H1 (cell line): ENCODE measurements around the gene ADPRM. TPM values are rescaled to one million over a fixed set of nuclear protein-coding genes. Genes with fewer than 3 reads are reported as not detected.

Source experiments
- CTCF ChIA-PET: fragments of 300-600 bp; sonication (Branson Sonifier 250); formaldehyde crosslinking; loops from one replicate; lab custom pipeline; 2021; ENCODE audit not compliant: partially characterized antibody; lab: Charles Lee
- POLR2A ChIA-PET: fragments of 300-600 bp; sonication (Branson Sonifier 250); formaldehyde crosslinking; loops from one replicate; lab custom pipeline; 2021; ENCODE audit warnings: inconsistent platforms; ENCODE audit not compliant: partially characterized antibody; lab: Charles Lee
- DNase-seq, 2 experiments: peaks; one replicate each; pipeline versions ENCODE4 v3.0.0 to v3.0.0-alpha.2; 2010 to 2022; ENCODE audit warnings: low spot score in 2 of 2, low read depth in 1 of 2, mixed read lengths in 1 of 2
- FAIRE-seq: peaks from 2 replicates; lab custom pipeline; 2011; peaks lifted over from hg19 to GRCh38; lab: Jason Lieb, UNC
- H2AFZ ChIP-seq: 2 replicates; pipeline ENCODE4 v1.8.1; 2012; ENCODE audit warnings: low read length, inconsistent platforms
- H2AK5ac ChIP-seq: 2 replicates; pipeline ENCODE4 v1.6.1; 2013; ENCODE audit warnings: low read depth, low read length
- H2BK120ac ChIP-seq: replicated peaks from 2 replicates; pipeline ENCODE3; 2013; ENCODE audit warnings: low read depth, low read length, inconsistent platforms
- H2BK12ac ChIP-seq: 2 replicates; pipeline ENCODE4 v1.6.1; 2013; ENCODE audit warnings: low read depth, low read length
- H2BK15ac ChIP-seq: 2 replicates; pipeline ENCODE4 v1.6.1; 2013; ENCODE audit warnings: low read length
- H2BK20ac ChIP-seq: 2 replicates; pipeline ENCODE4 v1.6.1; 2013; ENCODE audit warnings: low read length
- H2BK5ac ChIP-seq: 2 replicates; pipeline ENCODE4 v1.6.1; 2013; ENCODE audit warnings: low read depth, low read length
- H3K14ac ChIP-seq: 2 replicates; pipeline ENCODE4 v1.6.1; 2013; ENCODE audit warnings: inconsistent platforms; ENCODE audit not compliant: insufficient read length
- H3K18ac ChIP-seq: 2 replicates; pipeline ENCODE4 v1.6.1; 2013; ENCODE audit warnings: low read length; ENCODE audit errors: extremely low read depth
- H3K23ac ChIP-seq: 2 replicates; pipeline ENCODE4 v1.6.1; 2013; ENCODE audit warnings: inconsistent platforms; ENCODE audit not compliant: insufficient read length
- H3K23me2 ChIP-seq: 2 replicates; pipeline ENCODE4 v1.6.1; 2013; ENCODE audit warnings: low read depth, low read length
- H3K27ac ChIP-seq: 2 replicates; pipeline ENCODE4 v1.6.1; 2011; ENCODE audit warnings: low read depth, low read length, inconsistent platforms
- H3K27me3 ChIP-seq, 4 experiments: replicated peaks in 1 of 4; 1 replicate in 1 of 4; 2 replicates in 3 of 4; pipeline versions ENCODE4 v1.6.1 to v1.8.1; 2011 to 2013; ENCODE audit warnings: low read length in 3 of 4, mild to moderate bottlenecking in 3 of 4, inconsistent platforms in 2 of 4, mixed read lengths in 2 of 4, moderate library complexity in 1 of 4; ENCODE audit not compliant: control insufficient read depth in 3 of 4, insufficient read depth in 3 of 4; ENCODE audit errors: extremely low read depth in 1 of 4
- H3K36me3 ChIP-seq, 4 experiments: 2 replicates each; pipeline versions ENCODE4 v1.6.1 to v1.8.1; 2011 to 2013; ENCODE audit warnings: mild to moderate bottlenecking in 4 of 4, low read length in 3 of 4, moderate library complexity in 2 of 4, control low read depth in 1 of 4, inconsistent platforms in 1 of 4; ENCODE audit not compliant: insufficient read depth in 4 of 4, control insufficient read depth in 2 of 4
- H3K4ac ChIP-seq: replicated peaks from 2 replicates; pipeline ENCODE3; 2013; ENCODE audit warnings: low read length, low read depth, mixed read lengths, inconsistent platforms; ENCODE audit not compliant: insufficient read length
- H3K4me1 ChIP-seq, 4 experiments: replicated peaks in 1 of 4; 1 replicate in 1 of 4; 2 replicates in 3 of 4; pipeline versions ENCODE4 v1.6.1 to v1.8.1; 2011 to 2013; ENCODE audit warnings: low read length in 3 of 4, inconsistent platforms in 2 of 4, mixed read lengths in 1 of 4; ENCODE audit not compliant: insufficient read depth in 4 of 4, control insufficient read depth in 3 of 4
- H3K4me2 ChIP-seq, 2 experiments: 2 replicates each; pipeline versions ENCODE4 v1.6.1 to v1.8.1; 2011 to 2013; ENCODE audit warnings: low read depth in 2 of 2, low read length in 2 of 2, control low read depth in 1 of 2, inconsistent platforms in 1 of 2, mild to moderate bottlenecking in 1 of 2; ENCODE audit not compliant: insufficient read depth in 1 of 2
- H3K4me3 ChIP-seq, 4 experiments: fragments of 200-600, 300-600 bp in 1 of 4; sonication (generic), shearing (Covaris generic), sonication (Bioruptor Twin) in 1 of 4; 2 replicates each; pipeline versions ENCODE4 v1.5.1 to v1.8.1; 2011 to 2016; ENCODE audit warnings: low read length in 4 of 4, low read depth in 3 of 4, control low read depth in 2 of 4, inconsistent platforms in 2 of 4, mild to moderate bottlenecking in 2 of 4, mixed read lengths in 1 of 4, moderate library complexity in 1 of 4; ENCODE audit not compliant: insufficient read depth in 2 of 4; ENCODE audit errors: extremely low read depth in 1 of 4
- H3K56ac ChIP-seq: replicated peaks from 2 replicates; pipeline ENCODE3; 2013; ENCODE audit warnings: low read depth, mild to moderate bottlenecking, mixed read lengths, low read length, inconsistent platforms; ENCODE audit not compliant: insufficient read length
- H3K79me1 ChIP-seq: 2 replicates; pipeline ENCODE4 v1.6.1; 2013; ENCODE audit warnings: low read depth, low read length, control low read depth
- H3K79me2 ChIP-seq, 2 experiments: 2 replicates each; pipeline versions ENCODE4 v1.6.1 to v1.8.1; 2012 to 2013; ENCODE audit warnings: low read length in 2 of 2, mild to moderate bottlenecking in 2 of 2, inconsistent platforms in 1 of 2; ENCODE audit not compliant: insufficient read depth in 2 of 2, control insufficient read depth in 1 of 2
- H3K9ac ChIP-seq, 4 experiments: replicated peaks in 1 of 4; 1 replicate in 1 of 4; 2 replicates in 3 of 4; pipeline versions ENCODE4 v1.6.1 to v1.8.1; 2011 to 2013; ENCODE audit warnings: low read depth in 3 of 4, low read length in 3 of 4, control low read depth in 2 of 4, mild to moderate bottlenecking in 2 of 4, moderate library complexity in 2 of 4, inconsistent platforms in 1 of 4; ENCODE audit errors: extremely low read depth in 1 of 4
- H3K9me3 ChIP-seq, 2 experiments: 2 replicates each; pipeline versions ENCODE4 v1.6.1 to v1.8.1; 2012 to 2013; ENCODE audit warnings: mild to moderate bottlenecking in 2 of 2, moderate library complexity in 2 of 2, control low read depth in 1 of 2, inconsistent platforms in 1 of 2, low read depth in 1 of 2, low read length in 1 of 2, mixed read lengths in 1 of 2; ENCODE audit not compliant: insufficient read depth in 2 of 2
- H4K20me1 ChIP-seq, 2 experiments: replicated peaks in 1 of 2; 2 replicates each; pipeline versions ENCODE3 to v1.8.1; 2011 to 2013; ENCODE audit warnings: inconsistent platforms in 2 of 2, low read length in 2 of 2, mild to moderate bottlenecking in 1 of 2; ENCODE audit not compliant: insufficient read depth in 2 of 2, control insufficient read depth in 1 of 2
- H4K5ac ChIP-seq: 2 replicates; pipeline ENCODE4 v1.6.1; 2013; ENCODE audit warnings: low read length, low read depth, mixed read lengths, inconsistent platforms; ENCODE audit not compliant: insufficient read length
- H4K8ac ChIP-seq: 2 replicates; pipeline ENCODE4 v1.8.0; 2013; ENCODE audit warnings: mild to moderate bottlenecking, moderate library complexity, low read length, inconsistent platforms; ENCODE audit not compliant: insufficient read depth; ENCODE audit errors: extremely low read depth
- H4K91ac ChIP-seq: replicated peaks from 2 replicates; pipeline ENCODE3; 2013; ENCODE audit warnings: low read length, mixed read lengths, inconsistent platforms; ENCODE audit not compliant: insufficient read length
- ASH2L ChIP-seq: fragments of 200-600, 300-600 bp; sonication (generic); IDR thresholded peaks from one replicate; pipeline ENCODE4 v1.7.1; 2017; ENCODE audit warnings: low read length
- EP300 ChIP-seq, 2 experiments: IDR thresholded peaks; 1 replicate in 1 of 2; 2 replicates in 1 of 2; pipeline ENCODE4 v1.6.1; 2011 to 2012; ENCODE audit warnings: low read depth in 2 of 2, low read length in 2 of 2, mild to moderate bottlenecking in 2 of 2, borderline replicate concordance in 1 of 2, inconsistent platforms in 1 of 2, moderate library complexity in 1 of 2
- GABPA ChIP-seq: IDR thresholded peaks from 2 replicates; pipeline ENCODE4 v1.6.1; 2011; ENCODE audit warnings: mild to moderate bottlenecking, low read length, moderate library complexity, borderline replicate concordance; ENCODE audit not compliant: insufficient read depth
- HDAC6 ChIP-seq: IDR thresholded peaks from one replicate; pipeline ENCODE4 v1.7.1; 2012; ENCODE audit warnings: low read depth, mild to moderate bottlenecking, inconsistent platforms, low read length, moderate library complexity
- JUN ChIP-seq: IDR thresholded peaks from 2 replicates; pipeline ENCODE4 v1.6.1; 2011; ENCODE audit warnings: low read depth, mild to moderate bottlenecking, improper control_type of control experiment, low read length
- KDM4A ChIP-seq: IDR thresholded peaks from one replicate; pipeline ENCODE4 v1.7.1; 2012; ENCODE audit warnings: low read depth, mild to moderate bottlenecking, moderate library complexity, low read length, inconsistent platforms; ENCODE audit not compliant: severe bottlenecking
- NRF1 ChIP-seq: IDR thresholded peaks from 2 replicates; pipeline ENCODE4 v1.6.1; 2011; ENCODE audit warnings: mild to moderate bottlenecking, low read depth, low read length, improper control_type of control experiment
- POLR2A ChIP-seq, 2 experiments: IDR thresholded peaks; 1 replicate in 1 of 2; 2 replicates in 1 of 2; pipeline ENCODE4 v1.6.1; 2011; ENCODE audit warnings: low read depth in 2 of 2, low read length in 2 of 2, mild to moderate bottlenecking in 2 of 2; ENCODE audit errors: control extremely low read depth in 1 of 2
- RAD21 ChIP-seq, 2 experiments: IDR thresholded peaks in 1 of 2; conservative IDR thresholded peaks in 1 of 2; 2 replicates each; pipeline ENCODE4 v1.6.1; 2011; ENCODE audit warnings: low read depth in 2 of 2, low read length in 2 of 2, improper control_type of control experiment in 1 of 2, inconsistent platforms in 1 of 2, mild to moderate bottlenecking in 1 of 2, moderate library complexity in 1 of 2
- SIX5 ChIP-seq: IDR thresholded peaks from 2 replicates; pipeline ENCODE4 v1.6.1; 2011; ENCODE audit warnings: mild to moderate bottlenecking, low read depth, low read length
- WGBS, 2 experiments: shearing (Covaris generic) in 1 of 2; methylation state at CpG; one replicate each; pipeline versions ENCODE4 v1.1.6 to v1.1.7; 2013 to 2015; ENCODE audit warnings: low lambda C conversion rate in 2 of 2, mixed read lengths in 2 of 2, inconsistent platforms in 1 of 2, low coverage in 1 of 2, missing lambda C conversion rate in 1 of 2; ENCODE audit not compliant: insufficient replicate concordance in 2 of 2, insufficient coverage in 1 of 2, insufficient read length in 1 of 2; ENCODE audit errors: extremely low coverage in 1 of 2, missing lambda C conversion rate in 1 of 2; 5-methylcytosine and 5-hydroxymethylcytosine counted together
- polyA plus RNA-seq, 7 experiments: library from polyadenylated mRNA; depleted of rRNA in 3 of 7; stranded (reverse) in 5 of 7; unstranded in 2 of 7; fragments of >200 nt in 5 of 7; fragments of 200-250 nt in 2 of 7; gene quantifications; 1 replicate in 5 of 7; 2 replicates in 1 of 7; 4 replicates in 1 of 7; pipeline versions ENCODE4 v1.2.1 to v1.2.3, GENCODE V29; 2011 to 2013; ENCODE audit warnings: missing spikeins in 2 of 7, mixed read lengths in 2 of 7
- total RNA-seq: library from RNA; stranded (reverse); fragmentation: NEBNext Ultra II Directional; extraction: Animal tissue kit (Norgen Biotek cat#: 25700); gene quantifications from 2 replicates; pipeline ENCODE4 v1.2.1, GENCODE V29; 2021
- TF ChIP-seq, protein P1 (sequence below), 3 experiments: IDR thresholded peaks; 1 replicate in 2 of 3; 2 replicates in 1 of 3; pipeline versions ENCODE4 v1.5.1 to v1.6.1; 2011; ENCODE audit warnings: low read length in 3 of 3, mild to moderate bottlenecking in 3 of 3, inconsistent platforms in 2 of 3, low read depth in 1 of 3, moderate library complexity in 1 of 3; ENCODE audit not compliant: insufficient read depth in 1 of 3; ENCODE audit errors: control extremely low read depth in 1 of 3

ADPRM gene
- total and polyA plus RNA-seq, 2 of the 8 experiments (the other 6 are each of a cell fraction or from before 2014, with no cell fraction given) = 6.7 to 7.9 TPM

DNA sequence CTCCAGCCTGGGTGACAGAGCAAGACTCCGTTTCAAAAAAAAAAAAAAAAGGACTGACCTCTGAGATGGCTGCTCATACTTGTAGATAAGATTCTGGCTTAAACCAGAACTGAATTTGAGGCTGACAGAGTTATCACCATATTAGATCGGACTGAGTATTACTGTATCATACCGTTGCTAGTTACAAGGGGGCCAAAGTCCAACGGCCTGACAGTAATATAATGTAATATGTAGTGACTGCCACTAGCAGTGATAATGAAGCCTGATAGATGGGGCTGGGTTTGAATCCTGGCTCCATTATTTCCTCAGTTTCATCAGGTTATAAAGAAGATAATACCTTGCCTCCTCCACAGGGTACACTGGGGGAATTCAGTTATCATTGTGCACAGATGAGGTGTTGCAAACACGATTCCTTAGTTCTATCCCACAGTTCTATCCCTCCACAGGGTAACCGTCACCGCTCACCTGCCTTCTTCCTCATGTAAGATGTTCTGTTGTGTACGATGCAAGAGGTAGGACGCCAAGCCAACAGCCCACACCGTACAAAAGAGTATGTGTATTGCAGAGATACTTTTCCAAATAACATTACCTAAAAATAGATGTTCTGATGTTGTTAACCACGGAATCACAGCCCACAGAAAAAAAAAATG is 27.3 kb downstream of the ADPRM start:
- POLR2A ChIA-PET = no interaction called here
- H3K56ac ChIP-seq = no peak overlapping the region
- TF ChIP-seq POLR2A (IDR thresholded peaks at IDR 0.05; ENCODE audit: control extremely low read depth in 1 of 2, low read depth in 2 of 2, low read length in 2 of 2) (no peak), GABPA (no peak), EP300 (IDR thresholded peaks at IDR 0.05; ENCODE audit: borderline replicate concordance in 1 of 2, low read depth in 2 of 2, low read length in 2 of 2) (no peak), KDM4A (no peak), JUN (no peak), RAD21 (IDR thresholded peaks at IDR 0.05 in 1 of 2, conservative IDR thresholded peaks at IDR 0.05 in 1 of 2; ENCODE audit: low read depth in 2 of 2, low read length in 2 of 2) (no peak), HDAC6 (no peak), ASH2L (no peak), NRF1 (no peak), SIX5 (no peak)
- TF ChIP-seq, protein P1, sequence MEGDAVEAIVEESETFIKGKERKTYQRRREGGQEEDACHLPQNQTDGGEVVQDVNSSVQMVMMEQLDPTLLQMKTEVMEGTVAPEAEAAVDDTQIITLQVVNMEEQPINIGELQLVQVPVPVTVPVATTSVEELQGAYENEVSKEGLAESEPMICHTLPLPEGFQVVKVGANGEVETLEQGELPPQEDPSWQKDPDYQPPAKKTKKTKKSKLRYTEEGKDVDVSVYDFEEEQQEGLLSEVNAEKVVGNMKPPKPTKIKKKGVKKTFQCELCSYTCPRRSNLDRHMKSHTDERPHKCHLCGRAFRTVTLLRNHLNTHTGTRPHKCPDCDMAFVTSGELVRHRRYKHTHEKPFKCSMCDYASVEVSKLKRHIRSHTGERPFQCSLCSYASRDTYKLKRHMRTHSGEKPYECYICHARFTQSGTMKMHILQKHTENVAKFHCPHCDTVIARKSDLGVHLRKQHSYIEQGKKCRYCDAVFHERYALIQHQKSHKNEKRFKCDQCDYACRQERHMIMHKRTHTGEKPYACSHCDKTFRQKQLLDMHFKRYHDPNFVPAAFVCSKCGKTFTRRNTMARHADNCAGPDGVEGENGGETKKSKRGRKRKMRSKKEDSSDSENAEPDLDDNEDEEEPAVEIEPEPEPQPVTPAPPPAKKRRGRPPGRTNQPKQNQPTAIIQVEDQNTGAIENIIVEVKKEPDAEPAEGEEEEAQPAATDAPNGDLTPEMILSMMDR (IDR thresholded peaks at IDR 0.05; ENCODE audit: control extremely low read depth in 1 of 3, insufficient read depth in 1 of 3, low read depth in 1 of 3, low read length in 3 of 3) = no peak

More for the DNA sequence above, 27.3 kb downstream of the ADPRM start:
- H3K79me1 ChIP-seq = no peaks in the 10 kb centered on the region
- no peak overlapping the region for H3K27ac ChIP-seq
- no peak overlapping the region for H2BK12ac ChIP-seq
- no peaks in the 10 kb centered on the region for H3K27me3 ChIP-seq
- no peak overlapping the region for H4K5ac ChIP-seq
- H4K20me1 ChIP-seq = no peaks in the 10 kb centered on the region
- H2BK15ac ChIP-seq = no peak overlapping the region
- no peak overlapping the region for H2AK5ac ChIP-seq
- no peak overlapping the region for H3K18ac ChIP-seq
- CTCF ChIA-PET = no interaction called here
- H2BK120ac ChIP-seq = no peak overlapping the region
- DNase-seq = no peak
- H2AFZ ChIP-seq = no peak overlapping the region
- no peak for FAIRE-seq
- no peak overlapping the region for H2BK20ac ChIP-seq
- H3K79me2 ChIP-seq = no peaks in the 10 kb centered on the region
- no peak overlapping the region for H3K9ac ChIP-seq
- H3K4me1 ChIP-seq = no peaks in the 10 kb centered on the region; a peak in 3 of 7 replicates
- H3K23me2 ChIP-seq = peaks cover 2% of the 10 kb centered on the region; the same call in 1 of the 2 replicates
- no peak overlapping the region for H3K14ac ChIP-seq
- no peak overlapping the region for H3K4me3 ChIP-seq
- H4K91ac ChIP-seq = no peak overlapping the region
- no peak overlapping the region for H2BK5ac ChIP-seq
- no peak overlapping the region for H3K4ac ChIP-seq
- H3K4me2 ChIP-seq = no peak overlapping the region
- H3K9me3 ChIP-seq = no peaks in the 10 kb centered on the region
- no peaks in the 10 kb centered on the region for H3K36me3 ChIP-seq
- 89% methylated on average over 10 of the region's 11 CpGs; no CpG with 5 or more reads in 1 of the 2 experiments for WGBS, 2 experiments
- no peak overlapping the region for H3K23ac ChIP-seq
- H4K8ac ChIP-seq = no peak overlapping the region
